Lung (tissue), 12 donors: ENCODE results near the gene CNGA1. TPM values are rescaled to one million over a fixed set of nuclear protein-coding genes. Genes with fewer than 3 reads are reported as not detected.
"Not testable (repeated sequence)": the region's sequence is repeated elsewhere in the genome, so short reads cannot be mapped to it uniquely, and the experiment has no call there.

Source experiments
- ATAC-seq: fragments of 200-7000 bp; cut with Tn5 transposase; one replicate; pipeline ENCODE4 v1.9.1; 2020; ENCODE audit warnings: moderate number of reproducible peaks; ENCODE audit not compliant: insufficient read depth, low FRiP score
- DNase-seq, 3 donors: peaks; one replicate each; pipeline ENCODE4 v3.0.0-alpha.2; 2013 to 2017
- H3K27ac ChIP-seq, 2 donors: one replicate each; pipeline ENCODE4 v1.5.1; 2013; ENCODE audit warnings: mild to moderate bottlenecking in 2 of 2, moderate library complexity in 2 of 2, control low read depth in 1 of 2, inconsistent platforms in 1 of 2, low read depth in 1 of 2, low read length in 1 of 2
- H3K27me3 ChIP-seq, 3 donors: one replicate each; pipeline ENCODE4 v1.5.1; 2013; ENCODE audit warnings: low read length in 2 of 3; ENCODE audit not compliant: control insufficient read depth in 3 of 3, insufficient read depth in 3 of 3
- H3K36me3 ChIP-seq, 4 donors: one replicate each; pipeline ENCODE4 v1.5.1; 2013; ENCODE audit warnings: low read length in 4 of 4, mild to moderate bottlenecking in 1 of 4, moderate library complexity in 1 of 4; ENCODE audit not compliant: control insufficient read depth in 4 of 4, insufficient read depth in 4 of 4
- H3K4me1 ChIP-seq, 5 donors: one replicate each; pipeline ENCODE4 v1.5.1; 2013; ENCODE audit warnings: low read length in 5 of 5, mild to moderate bottlenecking in 2 of 5, moderate library complexity in 1 of 5; ENCODE audit not compliant: control insufficient read depth in 5 of 5, insufficient read depth in 5 of 5
- H3K4me3 ChIP-seq: one replicate; pipeline ENCODE4 v1.5.1; 2013; ENCODE audit warnings: mild to moderate bottlenecking, control low read depth, moderate library complexity
- H3K9ac ChIP-seq, 2 donors: one replicate each; pipeline ENCODE4 v1.5.1; 2013; ENCODE audit warnings: low read length in 2 of 2, control low read depth in 1 of 2; ENCODE audit not compliant: insufficient read depth in 1 of 2
- H3K9me3 ChIP-seq, 4 donors: one replicate each; pipeline ENCODE4 v1.5.1; 2013; ENCODE audit warnings: low read length in 3 of 4, mild to moderate bottlenecking in 1 of 4, moderate library complexity in 1 of 4; ENCODE audit not compliant: control insufficient read depth in 4 of 4, insufficient read depth in 3 of 4
- WGBS, 2 donors: extraction: QIAGEN DNeasy Blood & Tissue Kit; methylation state at CpG; one replicate each; pipeline ENCODE4 v1.1.7; 2013; 5-methylcytosine and 5-hydroxymethylcytosine counted together
- polyA plus RNA-seq, 2 donors: library from polyadenylated mRNA; stranded (reverse); fragments of 200-250 nt; gene quantifications; one replicate each; pipeline ENCODE4 v1.2.1, GENCODE V29; 2013
- total RNA-seq, 2 donors: library from RNA; depleted of rRNA in 1 of 2; stranded (reverse); fragments of >200 nt in 1 of 2; gene quantifications; one replicate each; pipeline ENCODE4 v1.2.1, GENCODE V29; 2014 to 2021
- TF ChIP-seq, protein P1 (sequence below): IDR thresholded peaks from 2 replicates; pipeline ENCODE4 v1.5.1; 2012; ENCODE audit warnings: mild to moderate bottlenecking; ENCODE audit errors: control extremely low read depth, extremely low read depth
- donor health status: control.
- donor health status: control.
- donor health status: Bipolar disorder and iron deficiency.
- donor health status: healthy.
- donor health status: DM: yes; HTN: yes; CAD: no.

CNGA1 gene
- total and polyA plus RNA-seq, 4 donors = 0.06 to 0.48 (median 0.14) TPM

DNA sequence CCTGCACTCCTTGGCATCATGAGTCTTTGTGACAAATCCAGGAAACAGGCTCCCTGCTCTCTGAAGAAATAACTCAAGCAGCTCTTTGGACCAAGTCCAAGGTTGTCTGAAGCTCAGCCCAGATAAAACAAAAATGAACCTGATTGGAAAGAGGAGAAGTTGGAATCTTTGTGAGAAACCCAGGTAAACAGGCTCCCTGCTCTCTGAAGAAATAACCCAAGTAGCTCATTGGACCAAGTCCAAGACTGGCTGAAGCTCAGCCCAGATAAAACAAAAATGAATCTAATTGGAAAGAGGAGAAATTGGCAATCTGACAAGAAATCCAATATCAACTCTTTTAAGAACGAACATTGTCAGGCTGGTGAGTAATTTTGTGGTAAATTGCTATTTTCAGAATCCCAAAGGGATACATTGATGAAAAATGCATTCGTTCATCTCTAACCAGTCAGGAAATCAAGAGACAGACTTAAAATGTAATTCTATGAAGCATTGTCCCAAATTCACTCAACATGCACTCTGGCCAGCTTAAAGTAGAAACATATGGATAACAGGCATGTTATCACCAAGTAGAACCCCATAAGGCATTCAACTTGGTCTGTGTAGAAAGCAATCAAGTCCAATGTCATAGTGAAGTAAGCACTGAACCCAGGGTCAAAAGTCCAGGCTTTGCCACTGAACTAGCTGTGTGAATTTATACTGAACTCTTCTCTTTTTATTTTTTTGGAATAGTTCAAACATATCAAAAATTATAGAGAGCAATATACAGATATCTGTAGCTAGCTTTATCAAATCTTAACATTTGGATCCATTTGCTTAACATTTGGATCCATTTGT lies 85.3 kb downstream of the CNGA1 start:
- TF ChIP-seq, protein P1, sequence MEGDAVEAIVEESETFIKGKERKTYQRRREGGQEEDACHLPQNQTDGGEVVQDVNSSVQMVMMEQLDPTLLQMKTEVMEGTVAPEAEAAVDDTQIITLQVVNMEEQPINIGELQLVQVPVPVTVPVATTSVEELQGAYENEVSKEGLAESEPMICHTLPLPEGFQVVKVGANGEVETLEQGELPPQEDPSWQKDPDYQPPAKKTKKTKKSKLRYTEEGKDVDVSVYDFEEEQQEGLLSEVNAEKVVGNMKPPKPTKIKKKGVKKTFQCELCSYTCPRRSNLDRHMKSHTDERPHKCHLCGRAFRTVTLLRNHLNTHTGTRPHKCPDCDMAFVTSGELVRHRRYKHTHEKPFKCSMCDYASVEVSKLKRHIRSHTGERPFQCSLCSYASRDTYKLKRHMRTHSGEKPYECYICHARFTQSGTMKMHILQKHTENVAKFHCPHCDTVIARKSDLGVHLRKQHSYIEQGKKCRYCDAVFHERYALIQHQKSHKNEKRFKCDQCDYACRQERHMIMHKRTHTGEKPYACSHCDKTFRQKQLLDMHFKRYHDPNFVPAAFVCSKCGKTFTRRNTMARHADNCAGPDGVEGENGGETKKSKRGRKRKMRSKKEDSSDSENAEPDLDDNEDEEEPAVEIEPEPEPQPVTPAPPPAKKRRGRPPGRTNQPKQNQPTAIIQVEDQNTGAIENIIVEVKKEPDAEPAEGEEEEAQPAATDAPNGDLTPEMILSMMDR = no peak

DNA sequence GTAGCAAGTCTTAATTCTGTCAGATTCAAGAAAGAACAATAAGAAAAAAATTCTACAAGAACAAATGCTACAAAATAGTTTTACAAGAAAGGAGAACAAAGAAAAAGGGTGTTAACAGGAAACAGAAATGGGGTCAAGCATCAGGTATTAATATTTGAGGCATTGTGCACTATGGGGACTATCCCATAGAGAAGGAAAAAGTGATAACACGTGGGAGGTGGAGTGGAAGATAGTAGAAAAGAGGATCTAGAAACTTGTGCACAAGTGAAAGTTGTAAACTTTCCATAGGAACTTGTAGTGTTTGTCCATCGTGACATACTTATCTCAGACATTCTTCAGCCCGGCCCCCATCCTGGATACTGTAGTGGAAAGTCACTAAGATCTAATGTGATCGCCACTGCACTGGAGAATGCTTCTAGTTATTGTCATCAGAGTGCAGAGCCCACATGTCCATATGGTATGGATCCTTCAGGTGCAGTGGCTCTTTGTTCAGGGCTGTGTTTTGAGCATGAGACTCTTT lies 86.7 kb downstream of the CNGA1 start:
- no peak overlapping the region for H3K4me3 ChIP-seq
- TF ChIP-seq, protein P1 = no peak
- H3K27ac ChIP-seq = no peak overlapping the region
- ATAC-seq (no peak), DNase-seq (no peak)
- H3K36me3 ChIP-seq = no peaks in the 10 kb centered on the region
- H3K9ac ChIP-seq = no peak overlapping the region
- H3K9me3 ChIP-seq = no peaks in the 10 kb centered on the region
- peaks cover 0 to 10% (median 0%) of the 10 kb centered on the region in 5 donors for H3K4me1 ChIP-seq
- 61 to 76% methylated on average over 4 of the region's 4 CpGs for WGBS, 2 donors
- H3K27me3 ChIP-seq = no peaks in the 10 kb centered on the region

More for the DNA sequence above, 85.3 kb downstream of the CNGA1 start:
- DNase-seq (peak in 2 of 3 donors; percentile 58 to 78), ATAC-seq (no peak)
- no peaks in the 10 kb centered on the region for H3K27me3 ChIP-seq
- no peak overlapping the region for H3K4me3 ChIP-seq
- no peak overlapping the region for H3K27ac ChIP-seq
- no peaks in the 10 kb centered on the region for H3K9me3 ChIP-seq
- no peak overlapping the region for H3K9ac ChIP-seq
- peaks cover 0 to 10% (median 0%) of the 10 kb centered on the region in 5 donors for H3K4me1 ChIP-seq
- no peaks in the 10 kb centered on the region for H3K36me3 ChIP-seq
- 38 to 56% methylated on average over 2 of the region's 2 CpGs for WGBS, 2 donors

DNA sequence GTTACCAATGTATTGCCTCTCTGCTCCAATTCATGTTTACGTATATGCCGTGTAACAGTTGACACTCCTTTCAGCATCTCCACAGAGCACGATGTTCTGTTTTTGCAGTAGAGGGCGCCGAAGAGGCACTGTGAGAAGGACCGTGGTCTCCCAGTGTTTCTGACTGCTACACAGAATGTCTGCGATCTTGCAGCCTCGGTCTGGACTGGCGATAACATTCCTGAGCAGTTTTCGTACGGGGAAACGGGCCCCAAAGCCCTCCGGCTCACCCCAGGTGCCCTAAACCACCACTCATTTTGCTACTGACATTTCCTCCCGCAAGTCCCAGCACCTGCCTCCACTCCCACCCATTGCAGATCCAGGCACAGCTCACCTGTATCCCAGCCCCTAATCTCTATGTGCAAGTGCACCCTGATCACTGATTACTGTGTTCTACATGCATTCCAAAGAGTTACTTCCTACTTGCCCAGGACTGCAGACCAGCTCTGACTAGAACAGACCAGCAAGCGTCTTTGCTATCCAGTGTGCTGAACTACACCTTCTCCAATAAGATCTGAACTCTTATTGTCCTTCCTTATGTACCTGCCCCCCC lies 89.7 kb downstream of the CNGA1 start:
- TF ChIP-seq, protein P1 = peak; percentile 43
- 11 to 12% methylated on average over 15 of the region's 15 CpGs for WGBS, 2 donors
- no peak overlapping the region for H3K4me3 ChIP-seq

DNA sequence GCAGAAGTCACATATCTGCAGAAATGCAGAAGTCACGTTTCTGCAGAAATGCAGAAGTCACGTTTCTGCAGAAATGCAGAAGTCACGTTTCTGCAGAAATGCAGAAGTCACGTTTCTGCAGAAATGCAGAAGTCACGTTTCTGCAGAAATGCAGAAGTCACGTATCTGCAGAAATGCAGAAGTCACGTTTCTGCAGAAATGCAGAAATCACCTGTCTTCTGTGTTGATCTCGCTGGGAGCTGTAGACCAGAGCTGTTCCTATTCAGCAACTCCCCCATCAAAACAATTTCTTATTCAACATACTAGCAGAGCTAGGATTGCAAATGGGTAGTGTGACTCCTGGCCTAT lies 93.2 kb downstream of the CNGA1 start:
- WGBS, 2 donors = 26 to 59% methylated on average over 8 of the region's 8 CpGs
- H3K27ac ChIP-seq, H3K36me3 ChIP-seq, H3K9ac ChIP-seq, H3K9me3 ChIP-seq, H3K4me1 ChIP-seq, H3K27me3 ChIP-seq, DNase-seq, H3K4me3 ChIP-seq, ATAC-seq: not testable (repeated sequence)

More for the DNA sequence above, 89.7 kb downstream of the CNGA1 start:
- Histone ChIP-seq H3K9ac (no peak overlapping the region), H3K4me1 (peaks cover 0 to 10% (median 0%) of the 10 kb centered on the region in 5 donors), H3K27ac (no peak overlapping the region), H3K9me3 (no peaks in the 10 kb centered on the region), H3K27me3 (no peaks in the 10 kb centered on the region), H3K36me3 (no peaks in the 10 kb centered on the region)
- ATAC-seq (peak; percentile 85), DNase-seq (peak; percentile 72 to 78 (median 73))

DNA sequence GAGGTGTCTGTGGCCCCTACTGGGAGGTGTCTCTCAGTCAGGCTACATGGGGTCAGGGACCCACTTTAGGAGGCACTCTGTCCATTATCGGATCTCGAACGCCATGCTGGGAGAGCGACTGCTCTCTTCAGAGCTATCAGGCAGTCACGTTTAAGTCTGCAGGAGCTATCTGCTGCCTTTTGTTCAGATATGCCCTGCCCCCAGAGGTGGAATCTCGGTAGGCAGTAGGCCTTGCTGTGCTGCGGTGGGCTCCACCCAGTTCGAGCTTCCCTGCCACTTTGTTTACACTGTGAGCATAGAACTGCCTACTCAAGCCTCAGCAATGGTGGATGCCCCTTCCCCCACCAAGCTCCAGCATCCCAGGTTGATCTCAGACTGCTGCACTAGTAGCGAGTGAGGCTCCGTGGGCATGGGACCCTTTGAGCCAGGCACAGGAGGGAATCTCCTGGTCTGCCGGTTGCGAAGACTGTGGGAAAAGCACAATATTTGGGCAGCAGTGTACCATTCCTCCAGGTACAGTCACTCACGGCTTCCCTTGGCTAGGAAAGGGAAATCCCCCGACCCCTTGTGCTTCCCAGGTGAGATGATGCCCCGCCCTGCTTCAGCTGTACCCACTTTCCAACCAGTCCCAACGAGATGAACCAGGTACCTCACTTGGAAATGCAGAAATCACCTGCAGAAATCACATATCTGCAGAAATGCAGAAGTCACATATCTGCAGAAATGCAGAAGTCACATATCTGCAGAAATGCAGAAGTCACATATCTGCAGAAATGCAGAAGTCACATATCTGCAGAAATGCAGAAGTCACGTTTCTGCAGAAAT lies 93.8 kb downstream of the CNGA1 start:
- H3K36me3 ChIP-seq, H3K4me1 ChIP-seq, H3K27ac ChIP-seq, H3K9ac ChIP-seq, DNase-seq, H3K9me3 ChIP-seq, H3K4me3 ChIP-seq, H3K27me3 ChIP-seq, ATAC-seq: not testable (repeated sequence)
- WGBS, 2 donors = 69 to 70% methylated on average over 17 of the region's 17 CpGs
